Activated T-cell treated with anti-CD3 and anti-CD28 coated beads, Interleukin-2, amount 50 U/mL, for 4 hours (primary cell): ENCODE data around the gene AKNAD1. TPM values are rescaled to one million over a fixed set of nuclear protein-coding genes. Genes with fewer than 3 reads are reported as not detected.

ENCODE experiments used
- ATAC-seq, 2 donors: fragments of 200-7000 bp; cut with Tn5 transposase; one replicate each; pipeline ENCODE4 v1.10.0; 2021
- DNase-seq: peaks from one replicate; pipeline ENCODE4 v3.0.0-alpha.2; 2020
- H3K27me3 Mint-ChIP-seq: one replicate; pipeline ENCODE4 v1.8.0; 2021; ENCODE audit warnings: low read depth, mixed read lengths
- H3K36me3 Mint-ChIP-seq: one replicate; pipeline ENCODE4 v1.8.0; 2022; ENCODE audit warnings: mixed read lengths; ENCODE audit not compliant: insufficient read depth
- H3K4me1 Mint-ChIP-seq: one replicate; pipeline ENCODE4 v1.8.0; 2021; ENCODE audit warnings: low read depth, mixed read lengths
- H3K4me3 Mint-ChIP-seq: one replicate; pipeline ENCODE4 v1.8.0; 2021; ENCODE audit warnings: mild to moderate bottlenecking, moderate library complexity, mixed read lengths
- H3K9me3 Mint-ChIP-seq: one replicate; pipeline ENCODE4 v1.8.0; 2021; ENCODE audit warnings: mixed read lengths
- total RNA-seq, 3 donors: library from RNA; stranded (reverse); gene quantifications; one replicate each; pipeline ENCODE4 v1.2.1, GENCODE V29; 2021

AKNAD1 gene
- total RNA-seq, 3 donors from 2014 or later = not detected

DNA sequence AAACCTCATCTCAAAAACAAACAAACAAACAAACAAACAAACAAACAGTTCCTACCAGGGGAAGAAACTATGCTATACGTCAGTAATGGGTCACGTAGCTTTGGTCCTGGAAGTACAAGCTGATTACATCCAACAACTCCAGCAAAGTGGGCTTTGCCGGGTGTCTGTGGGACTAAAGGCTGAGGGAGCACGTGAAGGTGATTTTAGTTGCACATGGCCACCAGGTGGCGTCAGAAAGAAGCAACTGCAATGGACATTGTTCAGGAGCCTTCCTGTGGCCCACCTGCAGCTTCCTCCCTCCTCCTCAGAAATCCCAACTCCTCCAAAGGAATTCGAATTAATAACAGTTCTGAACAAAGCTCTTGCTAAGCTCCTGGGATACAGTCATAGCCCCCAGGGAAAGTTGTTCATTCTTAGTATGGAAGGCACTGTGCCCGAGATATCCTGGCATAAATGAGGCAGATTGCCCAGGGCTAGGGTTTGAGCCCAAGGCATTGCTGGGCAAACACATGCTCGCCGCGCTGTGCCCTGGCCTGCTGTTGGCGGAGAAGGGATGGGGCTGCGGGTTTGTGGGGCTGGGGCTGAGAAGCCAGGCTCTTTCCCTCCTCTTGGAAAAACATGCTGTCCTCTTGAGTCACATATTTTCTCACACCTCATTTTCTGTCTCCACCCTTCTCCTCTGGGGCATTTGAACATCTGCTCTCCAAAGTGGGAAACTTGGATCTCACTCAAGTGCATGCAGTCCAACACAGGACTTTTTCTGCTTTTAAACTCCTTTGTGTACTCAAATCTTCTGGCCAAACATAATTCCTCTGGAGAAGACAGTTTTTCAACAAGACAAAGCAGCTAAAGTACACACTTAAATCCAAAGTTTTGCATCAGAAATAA, 28.6 kb downstream of the AKNAD1 start:
- Mint-ChIP-seq H3K9me3 (no peaks in the 10 kb centered on the region), H3K4me1 (peaks cover 2% of the 10 kb centered on the region)
- ATAC-seq = peak in 1 of 2 donors; percentile 66

DNA sequence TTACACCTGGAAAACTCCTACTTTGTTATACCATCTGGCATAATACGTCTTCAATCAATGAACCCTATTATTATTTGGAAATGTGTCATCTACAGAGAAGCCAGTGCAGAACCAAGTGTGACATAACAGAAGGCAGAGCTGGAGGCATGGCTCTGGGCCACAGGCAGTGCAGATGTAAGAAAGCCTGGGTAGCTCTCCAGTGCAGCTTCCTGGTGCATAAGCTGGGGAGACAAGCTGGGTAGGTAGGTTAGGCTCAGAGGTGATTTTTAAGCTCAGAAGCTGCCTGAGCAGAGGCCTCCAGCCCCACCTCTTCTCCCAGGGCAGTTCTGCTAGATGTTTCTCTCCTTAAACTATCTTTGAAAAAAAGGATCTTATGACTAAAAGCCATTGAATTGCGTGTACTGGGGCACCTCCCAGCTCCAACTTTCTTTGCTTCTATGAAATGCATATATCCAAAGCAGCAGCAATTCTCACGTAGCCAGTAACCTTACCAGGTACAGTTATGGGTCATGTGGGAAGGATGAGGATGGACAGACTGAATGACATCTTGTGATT, 30.7 kb downstream of the AKNAD1 start:
- DNase-seq (no peak), ATAC-seq (no peak)
- Mint-ChIP-seq H3K9me3 (no peaks in the 10 kb centered on the region), H3K27me3 (no peaks in the 10 kb centered on the region), H3K4me1 (peaks cover 2% of the 10 kb centered on the region), H3K36me3 (no peaks in the 10 kb centered on the region), H3K4me3 (no peak overlapping the region)

More for the DNA sequence above, 28.6 kb downstream of the AKNAD1 start:
- no peaks in the 10 kb centered on the region for H3K27me3 Mint-ChIP-seq
- H3K36me3 Mint-ChIP-seq = no peaks in the 10 kb centered on the region
- H3K4me3 Mint-ChIP-seq = no peak overlapping the region
- peak; percentile 70 for DNase-seq

DNA sequence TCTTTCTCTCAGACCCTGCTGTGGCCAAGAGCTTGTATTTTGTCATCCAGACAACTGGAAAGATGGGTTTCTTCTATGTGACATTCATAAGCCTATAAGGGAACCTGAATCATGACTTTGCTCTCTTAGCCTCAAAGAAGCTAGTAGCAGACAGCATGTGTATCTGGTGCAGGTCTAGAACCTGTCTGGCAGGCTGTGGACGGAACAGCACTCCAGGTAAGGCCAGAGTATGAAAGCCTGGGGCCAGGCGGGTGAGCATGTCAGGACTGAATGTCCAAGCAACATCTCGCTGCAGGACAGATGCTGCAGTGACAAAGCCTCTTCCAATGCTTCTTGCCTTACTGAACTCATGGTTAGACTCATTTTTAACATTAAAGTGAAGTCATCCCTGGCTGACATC, 32.8 kb downstream of the AKNAD1 start:
- Mint-ChIP-seq H3K4me1 (peaks cover 2% of the 10 kb centered on the region), H3K4me3 (no peak overlapping the region), H3K36me3 (no peaks in the 10 kb centered on the region), H3K27me3 (no peaks in the 10 kb centered on the region), H3K9me3 (no peaks in the 10 kb centered on the region)
- ATAC-seq (no peak), DNase-seq (no peak)

DNA sequence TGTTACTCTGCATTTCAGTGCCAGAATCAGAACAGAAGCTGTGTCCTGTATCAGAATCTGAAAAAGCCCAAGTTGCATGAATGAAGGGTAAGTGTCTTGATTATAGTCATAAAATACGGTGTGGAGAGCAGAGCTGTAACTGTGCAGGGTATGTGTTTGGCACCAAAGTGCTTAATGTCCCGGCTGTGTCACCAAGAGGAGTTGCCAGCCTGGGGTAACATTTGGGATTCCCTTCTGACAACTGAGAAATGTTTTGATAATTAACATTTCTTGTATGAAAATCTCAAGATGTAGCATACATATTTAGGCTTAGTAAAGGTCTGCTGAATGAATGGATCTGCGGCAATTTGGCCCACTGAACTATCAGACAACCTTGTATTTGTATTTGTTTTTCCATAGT, 33.3 kb downstream of the AKNAD1 start:
- Mint-ChIP-seq H3K4me1 (peaks cover 2% of the 10 kb centered on the region), H3K27me3 (no peaks in the 10 kb centered on the region), H3K9me3 (no peaks in the 10 kb centered on the region), H3K4me3 (no peak overlapping the region), H3K36me3 (no peaks in the 10 kb centered on the region)
- no peak for ATAC-seq
- no peak for DNase-seq

DNA sequence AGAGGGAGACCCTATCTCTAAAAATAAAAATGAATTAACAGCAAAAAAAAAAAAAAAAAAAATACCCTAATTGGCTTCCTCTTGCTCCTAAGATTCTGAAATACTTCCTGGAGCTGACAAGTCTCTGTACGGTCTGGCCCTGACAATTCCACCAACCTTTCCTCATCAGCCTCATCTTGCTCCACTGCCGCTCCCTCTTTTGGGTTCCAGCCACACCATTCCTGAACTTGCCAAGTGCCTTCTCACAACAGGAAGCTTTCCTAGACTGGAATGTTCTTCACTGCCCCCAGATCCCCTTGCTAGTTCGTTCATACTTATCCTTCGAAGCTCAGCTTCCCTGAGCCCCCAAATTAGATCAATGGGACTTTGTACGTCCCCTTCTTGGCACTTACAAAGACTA, 37.0 kb downstream of the AKNAD1 start:
- ATAC-seq (no peak), DNase-seq (no peak)
- no peaks in the 10 kb centered on the region for H3K36me3 Mint-ChIP-seq
- H3K4me3 Mint-ChIP-seq = no peak overlapping the region
- H3K27me3 Mint-ChIP-seq = no peaks in the 10 kb centered on the region
- H3K9me3 Mint-ChIP-seq = no peaks in the 10 kb centered on the region
- no peaks in the 10 kb centered on the region for H3K4me1 Mint-ChIP-seq

DNA sequence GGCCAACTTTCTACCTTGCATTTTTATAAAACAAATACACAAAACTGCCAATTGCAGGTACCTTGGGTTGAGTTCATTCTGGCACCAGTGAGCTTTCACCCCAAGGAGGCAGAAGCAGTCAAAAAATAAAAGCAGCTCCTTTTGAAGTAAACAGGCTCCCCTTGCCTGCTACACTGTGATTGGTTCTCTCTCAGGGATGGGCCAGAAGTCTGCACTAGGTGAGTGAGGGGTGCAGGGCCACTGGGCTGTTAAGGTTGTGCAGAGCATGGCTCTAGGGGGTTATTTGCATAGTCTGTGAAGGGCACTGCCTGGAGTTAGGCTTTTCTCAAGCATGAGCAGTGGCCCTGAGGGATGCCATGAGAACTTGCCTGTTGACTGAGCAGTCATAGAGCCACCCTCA, 39.1 kb downstream of the AKNAD1 start:
- no peaks in the 10 kb centered on the region for H3K4me1 Mint-ChIP-seq
- no peak overlapping the region for H3K4me3 Mint-ChIP-seq
- DNase-seq (no peak), ATAC-seq (no peak)
- no peaks in the 10 kb centered on the region for H3K27me3 Mint-ChIP-seq
- no peaks in the 10 kb centered on the region for H3K9me3 Mint-ChIP-seq
- H3K36me3 Mint-ChIP-seq = no peaks in the 10 kb centered on the region

DNA sequence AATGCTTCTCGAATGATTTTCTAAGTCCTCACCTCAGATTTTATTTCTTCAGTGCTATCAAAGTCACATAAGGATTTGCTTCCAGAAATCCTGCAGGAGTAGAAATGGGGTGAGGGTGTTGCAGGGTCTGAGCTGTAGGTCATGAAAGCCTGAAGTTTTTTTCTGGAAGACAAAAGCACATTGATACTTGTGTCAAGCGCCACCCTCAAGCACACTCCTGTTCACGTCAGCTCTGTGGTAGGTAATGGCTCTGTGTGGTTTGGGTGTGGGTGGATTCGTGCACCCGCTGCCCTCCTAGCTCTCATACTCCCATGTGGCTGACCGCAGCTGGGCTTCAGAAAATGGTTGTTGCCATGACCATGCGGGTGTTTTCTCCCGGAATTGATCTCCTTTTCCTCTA, 39.9 kb downstream of the AKNAD1 start:
- Mint-ChIP-seq H3K9me3 (no peaks in the 10 kb centered on the region), H3K36me3 (no peaks in the 10 kb centered on the region), H3K27me3 (no peaks in the 10 kb centered on the region), H3K4me3 (no peak overlapping the region), H3K4me1 (no peaks in the 10 kb centered on the region)
- DNase-seq = no peak
- ATAC-seq = no peak

DNA sequence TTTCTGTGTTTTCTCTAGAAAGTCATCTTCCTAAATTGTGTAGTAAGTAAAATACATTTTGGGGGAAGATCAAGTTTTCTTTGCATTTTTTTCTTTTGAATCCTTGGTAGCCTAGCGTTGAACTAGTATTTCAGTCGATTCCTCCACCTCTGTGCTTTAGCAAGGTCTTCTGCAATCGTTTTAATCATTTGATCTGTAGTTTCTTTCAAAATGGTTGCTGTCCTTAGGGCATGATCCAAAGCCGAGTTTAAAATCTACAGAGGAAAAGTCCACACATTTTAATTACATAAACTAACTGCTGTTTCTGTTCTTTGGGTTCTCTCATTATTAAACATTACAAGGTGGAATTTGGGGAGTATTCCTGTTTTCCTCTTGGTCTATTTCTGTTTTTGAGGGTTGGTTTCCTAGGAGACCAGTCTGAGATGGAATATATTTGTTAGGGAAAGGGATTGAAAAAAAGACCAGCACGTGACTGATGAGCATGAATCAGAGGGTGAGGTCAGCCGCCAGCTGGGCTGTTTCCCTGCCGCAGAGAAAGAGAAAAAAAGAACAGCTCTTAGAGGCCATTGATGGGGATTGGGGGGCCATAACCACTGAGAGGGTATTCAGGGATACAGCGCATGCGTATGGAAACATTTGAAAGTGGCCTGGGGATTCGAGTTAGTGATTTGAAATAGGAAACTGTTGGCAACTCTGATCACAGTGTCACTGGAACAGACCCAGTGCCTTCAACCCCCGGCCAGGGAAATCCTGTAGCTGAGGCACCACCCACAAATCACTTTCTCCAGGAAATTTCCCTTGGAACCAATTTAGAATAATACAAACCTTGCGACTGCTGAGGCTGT, 40.6 kb downstream of the AKNAD1 start:
- Mint-ChIP-seq H3K36me3 (no peaks in the 10 kb centered on the region), H3K27me3 (no peaks in the 10 kb centered on the region), H3K4me3 (no peak overlapping the region), H3K4me1 (no peaks in the 10 kb centered on the region), H3K9me3 (no peaks in the 10 kb centered on the region)
- ATAC-seq = no peak
- DNase-seq = no peak

DNA sequence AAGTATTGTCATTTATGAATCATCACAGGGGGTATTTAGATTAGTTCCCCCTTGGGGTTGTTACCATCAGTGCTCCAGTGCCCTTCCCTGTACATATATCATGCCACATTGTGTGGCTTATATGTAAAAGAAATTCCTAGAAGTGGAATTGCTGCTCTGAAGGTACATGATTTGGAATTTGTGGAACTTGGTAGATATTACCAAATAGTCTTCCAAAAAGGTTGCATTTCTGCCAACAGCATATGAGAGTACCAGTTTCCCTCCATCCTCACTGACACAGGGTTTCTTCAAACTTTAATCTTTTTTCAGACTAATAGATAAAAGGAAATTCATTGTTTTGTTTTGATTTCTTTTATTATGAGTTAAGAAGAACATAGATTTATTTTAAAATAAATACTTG, 41.3 kb downstream of the AKNAD1 start:
- H3K4me1 Mint-ChIP-seq = no peaks in the 10 kb centered on the region
- no peaks in the 10 kb centered on the region for H3K36me3 Mint-ChIP-seq
- no peak for DNase-seq
- no peak for ATAC-seq
- no peak overlapping the region for H3K4me3 Mint-ChIP-seq
- no peaks in the 10 kb centered on the region for H3K9me3 Mint-ChIP-seq
- H3K27me3 Mint-ChIP-seq = no peaks in the 10 kb centered on the region

DNA sequence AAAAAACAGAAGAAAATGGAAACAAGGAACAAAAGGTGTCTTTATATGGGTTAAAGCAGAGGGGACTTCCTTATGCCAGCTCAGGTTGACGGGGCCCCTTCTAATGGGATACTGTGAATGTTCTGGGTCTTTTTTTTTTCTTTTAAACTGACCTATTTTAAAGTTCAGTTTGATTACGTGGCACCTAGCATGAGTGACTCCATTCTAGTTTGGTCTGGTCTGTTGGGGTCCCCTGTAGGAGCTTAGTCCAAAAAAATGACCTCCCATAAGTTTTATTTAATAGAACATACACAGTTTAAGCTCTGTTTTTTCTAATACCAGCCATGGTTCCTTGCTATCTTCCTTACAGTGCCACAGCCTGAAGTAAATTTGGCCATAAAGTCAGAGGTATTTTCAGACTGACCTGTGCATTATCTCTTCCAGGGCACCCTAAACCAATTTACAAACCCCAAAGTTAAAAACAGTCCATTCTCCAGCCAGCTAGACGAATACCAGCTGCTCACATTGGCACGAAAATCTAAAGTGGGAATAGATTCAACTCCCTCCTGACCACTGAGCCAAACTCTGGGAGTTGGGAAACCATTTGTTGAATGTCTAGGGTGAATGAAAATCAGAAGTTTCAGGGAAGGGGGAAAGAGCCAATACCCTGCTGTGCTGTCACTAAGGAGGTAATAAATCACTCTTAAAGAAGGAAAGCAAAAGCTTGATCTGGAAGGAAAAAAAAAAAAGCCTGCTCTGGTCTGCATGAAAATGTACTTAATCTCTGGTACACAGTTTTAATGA, 42.4 kb downstream of the AKNAD1 start:
- no peak overlapping the region for H3K4me3 Mint-ChIP-seq
- no peaks in the 10 kb centered on the region for H3K4me1 Mint-ChIP-seq
- peaks cover 2% of the 10 kb centered on the region for H3K36me3 Mint-ChIP-seq
- ATAC-seq (no peak), DNase-seq (no peak)
- no peaks in the 10 kb centered on the region for H3K9me3 Mint-ChIP-seq
- H3K27me3 Mint-ChIP-seq = no peaks in the 10 kb centered on the region

DNA sequence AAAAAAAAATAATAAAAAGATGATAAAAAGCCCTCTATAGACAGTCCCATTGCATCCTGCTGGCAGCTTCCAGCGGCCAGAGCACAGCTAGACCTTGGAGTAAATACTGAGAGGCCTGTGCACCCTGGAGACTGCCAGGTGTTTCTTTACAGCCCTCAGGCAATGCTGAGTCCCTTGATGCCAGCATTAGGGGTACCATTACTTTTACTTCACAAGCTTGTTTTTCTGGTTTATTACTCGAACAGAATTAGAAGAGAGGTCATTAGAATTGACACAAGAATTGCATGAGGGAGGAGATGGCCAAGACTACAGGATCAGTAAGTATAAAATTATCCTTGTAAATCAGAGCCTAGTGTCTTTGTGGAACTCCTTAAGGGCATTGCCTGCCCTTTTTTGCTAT, 43.6 kb downstream of the AKNAD1 start:
- Mint-ChIP-seq H3K4me3 (no peak overlapping the region), H3K36me3 (peaks cover 4% of the 10 kb centered on the region), H3K27me3 (no peaks in the 10 kb centered on the region), H3K4me1 (no peaks in the 10 kb centered on the region), H3K9me3 (no peaks in the 10 kb centered on the region)
- ATAC-seq (no peak), DNase-seq (no peak)

DNA sequence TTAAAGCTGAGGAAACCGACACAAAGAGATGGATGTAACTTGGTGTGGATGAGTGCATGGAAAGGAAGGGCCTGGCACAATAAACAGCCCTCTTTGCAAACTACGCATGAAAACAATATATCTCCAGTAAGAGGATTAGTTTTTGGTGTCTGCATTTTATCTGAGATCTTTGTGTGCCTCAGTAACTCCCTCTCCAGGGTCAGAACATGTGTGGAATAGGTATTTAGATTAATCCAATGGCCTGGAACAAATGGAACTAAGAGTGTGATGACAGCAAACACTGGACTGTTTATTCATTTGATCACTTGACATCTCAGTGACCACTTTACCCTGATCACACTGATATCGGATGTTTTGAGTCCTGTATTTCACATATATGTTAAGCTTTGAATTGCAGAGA, 45.3 kb downstream of the AKNAD1 start:
- H3K36me3 Mint-ChIP-seq = peaks cover 6% of the 10 kb centered on the region
- H3K27me3 Mint-ChIP-seq = no peaks in the 10 kb centered on the region
- ATAC-seq (no peak), DNase-seq (no peak)
- no peaks in the 10 kb centered on the region for H3K9me3 Mint-ChIP-seq
- no peak overlapping the region for H3K4me3 Mint-ChIP-seq
- no peaks in the 10 kb centered on the region for H3K4me1 Mint-ChIP-seq

DNA sequence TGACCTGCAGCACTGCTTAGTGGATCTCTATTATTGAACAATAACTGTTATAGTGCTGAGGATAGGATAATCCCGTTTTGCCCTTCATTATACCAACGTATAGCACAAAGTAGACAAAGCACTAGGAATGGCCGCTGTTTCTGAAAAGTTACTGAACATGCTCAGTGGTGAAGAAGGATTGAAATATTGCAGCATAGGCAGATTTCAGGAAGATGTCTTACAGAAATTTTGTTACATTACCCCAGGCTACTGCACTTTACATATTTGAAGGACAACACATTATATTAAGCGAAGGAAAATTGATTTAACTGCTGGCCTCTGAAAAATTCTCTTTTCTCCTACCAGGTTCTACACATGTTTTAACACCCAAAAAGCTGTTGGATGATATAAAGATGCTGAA, 48.5 kb downstream of the AKNAD1 start:
- Mint-ChIP-seq H3K4me1 (no peaks in the 10 kb centered on the region), H3K9me3 (no peaks in the 10 kb centered on the region), H3K36me3 (peaks cover 17% of the 10 kb centered on the region), H3K27me3 (no peaks in the 10 kb centered on the region), H3K4me3 (no peak overlapping the region)
- no peak for DNase-seq
- ATAC-seq = no peak

DNA sequence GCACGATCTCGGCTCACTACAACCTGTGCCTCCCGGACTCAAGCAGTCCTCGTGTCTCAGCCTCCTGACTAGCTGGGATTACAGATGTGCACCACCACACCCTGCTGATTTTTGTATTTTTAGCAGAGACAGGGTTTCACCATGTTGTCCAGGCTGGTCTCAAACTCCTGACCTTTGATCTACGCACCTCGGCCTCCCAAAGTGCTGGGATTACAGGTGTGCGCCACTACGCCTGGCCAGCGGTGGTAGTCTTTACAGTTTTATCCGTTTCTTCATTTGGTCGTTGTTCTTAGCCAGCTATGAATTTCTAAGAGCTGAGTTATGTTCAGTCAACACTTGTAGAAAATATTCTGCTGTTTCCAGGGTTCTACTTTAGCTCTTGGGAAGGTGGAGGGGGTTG, 53.3 kb downstream of the AKNAD1 start:
- no peak overlapping the region for H3K4me3 Mint-ChIP-seq
- no peaks in the 10 kb centered on the region for H3K27me3 Mint-ChIP-seq
- no peak for DNase-seq
- peaks cover 31% of the 10 kb centered on the region for H3K36me3 Mint-ChIP-seq
- no peaks in the 10 kb centered on the region for H3K9me3 Mint-ChIP-seq
- no peak for ATAC-seq
- no peaks in the 10 kb centered on the region for H3K4me1 Mint-ChIP-seq
